NCI-H146 treated with DMSO at 0.1 percent for 48 hours (cell line): ENCODE results near the gene ATP10A.

Source experiments
- DNase-seq: peaks from one replicate; lab custom pipeline; 2025; ENCODE audit not compliant: unreplicated experiment; lab: John Stamatoyannopoulos, UW

ATP10A gene

GRCh38 chr15:25797035-25797434 lies 66.1 kb downstream of the ATP10A start:
- no peak for DNase-seq

GRCh38 chr15:25796395-25796794 lies 66.7 kb downstream of the ATP10A start:
- DNase-seq, result no peak

- no peak for DNase-seq
These were observed 67.4 kb downstream of the ATP10A start for GRCh38 chr15:25795712-25796111.

GRCh38 chr15:25795061-25795460 lies 68.1 kb downstream of the ATP10A start:
- DNase-seq, result no peak

- no peak for DNase-seq
These were observed 69.6 kb downstream of the ATP10A start for GRCh38 chr15:25793354-25794050.

GRCh38 chr15:25792128-25792527 lies 71.0 kb downstream of the ATP10A start:
- no peak for DNase-seq

- DNase-seq, result no peak
These were observed 73.0 kb downstream of the ATP10A start for GRCh38 chr15:25790000-25790660.

- no peak for DNase-seq
These were observed 73.5 kb downstream of the ATP10A start for GRCh38 chr15:25789616-25789999.

GRCh38 chr15:25789211-25789610 lies 73.9 kb downstream of the ATP10A start:
- no peak for DNase-seq

- DNase-seq, result no peak
These were observed 75.1 kb downstream of the ATP10A start for GRCh38 chr15:25787855-25788520.

- no peak for DNase-seq
These were observed 75.7 kb downstream of the ATP10A start for GRCh38 chr15:25787381-25787780.

GRCh38 chr15:25786040-25786439 lies 77.1 kb downstream of the ATP10A start:
- DNase-seq, result no peak

GRCh38 chr15:25785641-25786025 lies 77.5 kb downstream of the ATP10A start:
- DNase-seq, result no peak

GRCh38 chr15:25784876-25785640 lies 78.1 kb downstream of the ATP10A start:
- DNase-seq, result no peak

GRCh38 chr15:25783607-25784540 lies 79.3 kb downstream of the ATP10A start:
- DNase-seq, result no peak

GRCh38 chr15:25783134-25783533 lies 80.0 kb downstream of the ATP10A start:
- DNase-seq, result no peak

- DNase-seq, result no peak
These were observed 82.5 kb downstream of the ATP10A start for GRCh38 chr15:25780479-25781255.

GRCh38 chr15:25778161-25778560 lies 85.0 kb downstream of the ATP10A start:
- DNase-seq, result no peak

GRCh38 chr15:25777037-25777436 lies 86.1 kb downstream of the ATP10A start:
- DNase-seq, result no peak
